Panc1 (cell line): ENCODE data around the gene SYP. TPM values are rescaled to one million over a fixed set of nuclear protein-coding genes. Genes with fewer than 3 reads are reported as not detected.

Experiments
- ATAC-seq: fragments of 200-7000 bp; cut with Tn5 transposase; 2 replicates; pipeline ENCODE4 v1.9.1; 2020; ENCODE audit warnings: mild to moderate bottlenecking, moderate library complexity
- BruUV-seq: library from RNA; stranded (reverse); fragments of 400-500 nt; replicated peaks from 2 replicates; lab custom pipeline; 2021; lab: Mats Ljungman, UMichigan
- CTCF ChIA-PET: fragments of 300-600 bp; sonication (Branson Sonifier 250); formaldehyde crosslinking; loops from one replicate; lab custom pipeline; 2022; ENCODE audit warnings: antibody characterized with exemption; lab: Charles Lee
- POLR2A ChIA-PET: fragments of 300-600 bp; sonication (Branson Sonifier 250); formaldehyde crosslinking; loops from one replicate; lab custom pipeline; 2022; ENCODE audit warnings: antibody characterized with exemption; lab: Charles Lee
- DNase-seq: peaks from one replicate; pipeline ENCODE4 v3.0.0-alpha.2; 2010; ENCODE audit warnings: low read depth, low spot score
- H3K27ac ChIP-seq: 2 replicates; pipeline ENCODE4 v1.5.1; 2011; ENCODE audit warnings: mild to moderate bottlenecking, low read length, inconsistent platforms
- H3K27me3 ChIP-seq: fragments of 200-500 bp; sonication (Bioruptor generic); 2 replicates; pipeline ENCODE4 v1.6.0; 2014; ENCODE audit warnings: low read length, inconsistent platforms; ENCODE audit not compliant: control insufficient read depth, insufficient read depth
- H3K36me3 ChIP-seq: fragments of 200-500 bp; sonication (Bioruptor generic); 2 replicates; pipeline ENCODE4 v1.5.1; 2014; ENCODE audit warnings: inconsistent platforms, mild to moderate bottlenecking, low read length, moderate library complexity; ENCODE audit not compliant: control insufficient read depth, insufficient read depth
- H3K4me1 ChIP-seq: 2 replicates; pipeline ENCODE4 v1.5.1; 2011; ENCODE audit warnings: inconsistent platforms, mild to moderate bottlenecking, low read length, moderate library complexity; ENCODE audit not compliant: control insufficient read depth, insufficient read depth
- H3K4me3 ChIP-seq, 2 experiments: 2 replicates each; pipeline ENCODE4 v1.5.1; 2011 to 2012; ENCODE audit warnings: low read depth in 2 of 2, low read length in 2 of 2, mild to moderate bottlenecking in 2 of 2, inconsistent platforms in 1 of 2, moderate library complexity in 1 of 2
- H3K9me3 ChIP-seq: fragments of 200-500 bp; sonication (Bioruptor generic); 2 replicates; pipeline ENCODE4 v1.5.1; 2014; ENCODE audit warnings: low read depth, mild to moderate bottlenecking, inconsistent platforms, low read length, moderate library complexity; ENCODE audit not compliant: control insufficient read depth, insufficient read depth
- POLR2AphosphoS5 ChIP-seq: IDR thresholded peaks from 2 replicates; pipeline ENCODE4 v1.6.1; 2012; ENCODE audit warnings: mild to moderate bottlenecking, low read depth, low read length, moderate library complexity
- SIN3A ChIP-seq: IDR thresholded peaks from 2 replicates; pipeline ENCODE4 v1.6.1; 2012; ENCODE audit warnings: low read depth, mild to moderate bottlenecking, low read length, moderate library complexity, borderline replicate concordance; ENCODE audit not compliant: insufficient read depth
- TCF7L2 ChIP-seq: IDR thresholded peaks from 2 replicates; pipeline ENCODE4 v1.6.1; 2011; ENCODE audit warnings: mild to moderate bottlenecking, low read depth, low read length, inconsistent platforms
- in situ Hi-C: cut with HindIII; loops from 2 replicates; pipeline ENCODE4 v1.10.0; 2016; ENCODE audit warnings: low sequenced_read_pairs, low pct_unique_long_range_greater_than_20kb
- intact Hi-C: fragments of 100-400 bp; cut with micrococcal nuclease; formaldehyde crosslinking; loops from one replicate; pipeline ENCODE4 v1.10.0; 2022; ENCODE audit not compliant: unreplicated experiment
- total RNA-seq: library from RNA; stranded (reverse); gene quantifications from one replicate; pipeline ENCODE4 v1.2.1, GENCODE V29; 2021; ENCODE audit not compliant: unreplicated experiment
- TF ChIP-seq, protein P1 (sequence below): fragments of 450-650 bp; IDR thresholded peaks from 2 replicates; pipeline ENCODE4 v1.5.1; 2017; ENCODE audit warnings: mild to moderate bottlenecking
- TF ChIP-seq, protein P2 (sequence below), 2 experiments: IDR thresholded peaks; 2 replicates each; pipeline ENCODE4 v1.6.1; 2011 to 2012; ENCODE audit warnings: low read depth in 2 of 2, control low read depth in 1 of 2, low read length in 1 of 2, mild to moderate bottlenecking in 1 of 2, moderate library complexity in 1 of 2; ENCODE audit not compliant: insufficient read depth in 1 of 2

The SYP gene
- total RNA-seq, 1 experiment from 2014 or later, result 12.4 TPM

DNA sequence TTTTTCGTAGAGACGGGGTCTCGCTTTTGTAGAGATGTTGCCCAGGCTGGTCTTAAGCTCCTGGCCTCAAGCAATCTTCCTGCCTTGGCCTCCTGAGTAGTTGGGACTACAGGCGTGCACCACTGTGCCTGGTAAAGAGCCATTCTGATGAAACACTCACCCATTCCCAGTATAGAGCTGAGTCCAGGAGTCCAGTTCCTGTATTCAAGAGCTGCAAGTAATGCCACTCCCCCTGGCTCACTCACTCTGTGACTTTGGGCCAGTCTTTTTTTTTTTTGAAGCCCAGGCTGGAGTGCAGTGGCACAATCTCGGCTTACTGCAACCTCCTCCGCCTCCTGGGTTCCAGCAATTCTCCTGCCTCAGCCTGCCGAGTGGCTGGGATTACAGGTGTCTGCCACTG, 38.7 kb upstream of the SYP start:
- ATAC-seq (no peak), DNase-seq (no peak)
- intact Hi-C loops (no loop called here), in situ Hi-C loops (no loop called here)
- BruUV-seq, result no TSS peak
- ChIA-PET POLR2A (no interaction called here), CTCF (interaction anchor here (0.7 kb wide), 1 partner anchor 49 kb away, joined by 3 read pairs; no protein-coding TSS in a partner anchor)
- Histone ChIP-seq H3K27me3 (no peaks in the 10 kb centered on the region), H3K36me3 (no peaks in the 10 kb centered on the region), H3K4me1 (no peaks in the 10 kb centered on the region), H3K27ac (no peak overlapping the region), H3K9me3 (no peaks in the 10 kb centered on the region), H3K4me3 (no peak overlapping the region)
- TF ChIP-seq, protein P1, sequence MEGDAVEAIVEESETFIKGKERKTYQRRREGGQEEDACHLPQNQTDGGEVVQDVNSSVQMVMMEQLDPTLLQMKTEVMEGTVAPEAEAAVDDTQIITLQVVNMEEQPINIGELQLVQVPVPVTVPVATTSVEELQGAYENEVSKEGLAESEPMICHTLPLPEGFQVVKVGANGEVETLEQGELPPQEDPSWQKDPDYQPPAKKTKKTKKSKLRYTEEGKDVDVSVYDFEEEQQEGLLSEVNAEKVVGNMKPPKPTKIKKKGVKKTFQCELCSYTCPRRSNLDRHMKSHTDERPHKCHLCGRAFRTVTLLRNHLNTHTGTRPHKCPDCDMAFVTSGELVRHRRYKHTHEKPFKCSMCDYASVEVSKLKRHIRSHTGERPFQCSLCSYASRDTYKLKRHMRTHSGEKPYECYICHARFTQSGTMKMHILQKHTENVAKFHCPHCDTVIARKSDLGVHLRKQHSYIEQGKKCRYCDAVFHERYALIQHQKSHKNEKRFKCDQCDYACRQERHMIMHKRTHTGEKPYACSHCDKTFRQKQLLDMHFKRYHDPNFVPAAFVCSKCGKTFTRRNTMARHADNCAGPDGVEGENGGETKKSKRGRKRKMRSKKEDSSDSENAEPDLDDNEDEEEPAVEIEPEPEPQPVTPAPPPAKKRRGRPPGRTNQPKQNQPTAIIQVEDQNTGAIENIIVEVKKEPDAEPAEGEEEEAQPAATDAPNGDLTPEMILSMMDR, result no peak
- TF ChIP-seq SIN3A (no peak), TCF7L2 (no peak), POLR2AphosphoS5 (no peak)
- TF ChIP-seq, protein P2, sequence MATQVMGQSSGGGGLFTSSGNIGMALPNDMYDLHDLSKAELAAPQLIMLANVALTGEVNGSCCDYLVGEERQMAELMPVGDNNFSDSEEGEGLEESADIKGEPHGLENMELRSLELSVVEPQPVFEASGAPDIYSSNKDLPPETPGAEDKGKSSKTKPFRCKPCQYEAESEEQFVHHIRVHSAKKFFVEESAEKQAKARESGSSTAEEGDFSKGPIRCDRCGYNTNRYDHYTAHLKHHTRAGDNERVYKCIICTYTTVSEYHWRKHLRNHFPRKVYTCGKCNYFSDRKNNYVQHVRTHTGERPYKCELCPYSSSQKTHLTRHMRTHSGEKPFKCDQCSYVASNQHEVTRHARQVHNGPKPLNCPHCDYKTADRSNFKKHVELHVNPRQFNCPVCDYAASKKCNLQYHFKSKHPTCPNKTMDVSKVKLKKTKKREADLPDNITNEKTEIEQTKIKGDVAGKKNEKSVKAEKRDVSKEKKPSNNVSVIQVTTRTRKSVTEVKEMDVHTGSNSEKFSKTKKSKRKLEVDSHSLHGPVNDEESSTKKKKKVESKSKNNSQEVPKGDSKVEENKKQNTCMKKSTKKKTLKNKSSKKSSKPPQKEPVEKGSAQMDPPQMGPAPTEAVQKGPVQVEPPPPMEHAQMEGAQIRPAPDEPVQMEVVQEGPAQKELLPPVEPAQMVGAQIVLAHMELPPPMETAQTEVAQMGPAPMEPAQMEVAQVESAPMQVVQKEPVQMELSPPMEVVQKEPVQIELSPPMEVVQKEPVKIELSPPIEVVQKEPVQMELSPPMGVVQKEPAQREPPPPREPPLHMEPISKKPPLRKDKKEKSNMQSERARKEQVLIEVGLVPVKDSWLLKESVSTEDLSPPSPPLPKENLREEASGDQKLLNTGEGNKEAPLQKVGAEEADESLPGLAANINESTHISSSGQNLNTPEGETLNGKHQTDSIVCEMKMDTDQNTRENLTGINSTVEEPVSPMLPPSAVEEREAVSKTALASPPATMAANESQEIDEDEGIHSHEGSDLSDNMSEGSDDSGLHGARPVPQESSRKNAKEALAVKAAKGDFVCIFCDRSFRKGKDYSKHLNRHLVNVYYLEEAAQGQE (IDR thresholded peaks at IDR 0.05; ENCODE audit: insufficient read depth in 1 of 2, low read depth in 2 of 2, low read length in 1 of 2), result no peak

GRCh38 chrX:49237060-49237459, 37.1 kb upstream of the SYP start:
- H3K4me3 ChIP-seq, result no peak overlapping the region
- intact Hi-C loops (no loop called here), in situ Hi-C loops (no loop called here)
- CTCF ChIA-PET, result no interaction called here
- no peaks in the 10 kb centered on the region for H3K27me3 ChIP-seq
- BruUV-seq, result no TSS peak
- DNase-seq, result no peak
- H3K36me3 ChIP-seq, result no peaks in the 10 kb centered on the region
- H3K9me3 ChIP-seq, result no peaks in the 10 kb centered on the region
- TF ChIP-seq, protein P1, result no peak
- ATAC-seq, result no peak
- no peak overlapping the region for H3K27ac ChIP-seq
- POLR2A ChIA-PET, result no interaction called here
- H3K4me1 ChIP-seq, result no peaks in the 10 kb centered on the region
